Measurements from ENCODE around the gene ESRRB.

ESRRB gene

GRCh38 chr14:76375947-76376404, at the start of gene ESRRB:
TSS of gene ESRRB (plus strand) at chr14:76376137. CDS start at chr14:76376402, 265 bp downstream.
- no peak for DNase-seq

DNA sequence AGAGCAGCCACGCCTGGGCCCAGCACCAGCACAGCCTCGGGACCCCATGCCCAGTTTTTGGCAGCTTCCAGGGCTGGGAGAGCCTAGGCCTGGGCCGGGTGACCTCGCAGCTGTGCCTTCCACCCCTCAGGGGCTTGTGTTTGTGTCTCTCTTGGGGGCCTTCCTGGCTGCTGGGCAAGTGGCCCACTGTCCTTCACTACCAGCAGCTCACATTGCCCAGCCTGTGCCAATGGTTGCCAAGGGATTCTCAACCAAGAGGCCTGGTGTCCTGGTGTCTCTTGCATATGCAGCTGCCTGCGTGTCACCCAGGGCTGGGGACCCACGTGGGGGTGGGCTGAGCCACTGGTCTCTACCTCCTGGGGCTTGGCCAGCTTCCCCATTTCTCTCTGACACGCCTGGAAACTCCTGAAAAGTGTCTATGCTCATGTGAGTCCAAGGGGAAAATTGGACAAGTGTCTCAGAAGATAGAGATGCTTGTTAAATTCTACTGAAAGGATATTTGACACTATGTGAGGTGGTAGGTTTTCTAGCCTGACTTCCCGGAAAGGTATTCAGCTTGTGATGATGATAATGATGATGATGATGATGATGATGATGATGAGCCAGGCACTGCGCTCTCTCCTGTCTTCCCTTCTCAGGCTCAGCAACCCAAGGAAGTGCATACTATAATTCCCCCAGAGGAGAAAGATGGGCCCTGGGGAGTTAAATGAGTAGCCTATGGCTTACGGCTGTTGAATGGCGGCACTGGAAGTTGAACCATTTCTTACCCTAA, 48.8 kb upstream of the ESRRB start:
- DNase-seq, result no peak

GRCh38 chr14:76328457-76329137, 47.3 kb upstream of the ESRRB start:
- DNase-seq, result no peak

DNA sequence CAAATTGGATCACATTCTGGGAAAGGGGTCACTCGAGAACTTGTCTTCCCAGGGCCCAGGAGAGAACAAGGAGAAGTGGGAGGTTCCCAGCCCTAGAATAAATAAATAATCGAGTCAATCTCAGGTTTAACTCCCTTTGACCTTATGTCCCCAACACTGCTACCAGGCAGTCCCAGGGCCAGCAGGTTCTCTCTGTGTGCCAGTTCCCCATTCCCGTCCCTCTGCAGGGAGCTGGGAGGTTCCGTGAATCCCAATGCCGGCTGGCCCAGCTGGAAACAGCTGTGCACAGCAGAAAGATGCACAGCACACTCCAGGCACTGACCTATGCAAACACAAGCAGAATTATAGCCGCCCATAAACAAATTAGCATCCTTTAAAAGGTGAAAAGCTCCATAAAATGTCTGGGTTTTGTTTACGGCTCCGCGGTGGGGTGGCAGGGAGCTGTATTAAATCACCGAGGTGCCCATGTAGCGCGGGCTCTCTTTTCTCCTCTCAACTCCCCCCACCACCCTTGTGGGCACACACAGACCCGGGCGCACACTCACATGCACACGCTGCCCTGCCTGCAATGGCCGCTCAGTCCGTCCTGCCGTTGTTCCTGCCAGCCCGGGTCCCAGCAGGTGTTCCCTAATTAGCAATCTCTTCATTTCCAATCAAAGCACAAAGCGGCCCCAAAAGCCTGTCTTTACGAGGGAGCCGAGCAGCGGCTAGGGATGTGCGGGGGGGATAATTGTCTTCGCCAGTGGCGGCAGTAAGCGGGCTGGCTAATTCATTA, 46.6 kb upstream of the ESRRB start:
- no peak for DNase-seq

DNA sequence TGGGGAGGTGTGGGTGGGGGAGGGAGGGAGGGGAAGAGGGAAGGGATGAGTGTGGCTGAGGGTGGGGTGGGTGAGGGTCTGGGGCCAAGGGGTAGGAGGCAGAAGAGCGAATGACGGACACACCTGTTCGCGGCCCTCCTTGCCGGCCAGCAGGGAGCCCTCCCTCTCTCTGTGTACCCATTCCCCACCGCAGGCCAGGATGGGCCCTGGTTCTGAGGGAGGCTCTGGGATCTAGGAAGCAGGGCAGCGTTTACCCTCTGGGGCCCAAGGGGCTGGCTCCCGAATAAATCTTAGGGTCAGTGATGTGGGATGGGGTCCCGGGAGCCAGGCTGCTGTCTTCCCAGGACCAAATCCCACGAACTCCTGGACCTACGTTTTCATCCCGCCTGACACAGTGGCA, 46.0 kb upstream of the ESRRB start:
- no peak for DNase-seq

GRCh38 chr14:76330411-76331327, 45.3 kb upstream of the ESRRB start:
- DNase-seq, result no peak

- DNase-seq, result no peak
Measured at GRCh38 chr14:76331328-76332011, 44.5 kb upstream of the ESRRB start.

GRCh38 chr14:76333664-76334063, 42.3 kb upstream of the ESRRB start:
- DNase-seq, result no peak

GRCh38 chr14:76334316-76334715, 41.6 kb upstream of the ESRRB start:
- DNase-seq, result no peak

DNA sequence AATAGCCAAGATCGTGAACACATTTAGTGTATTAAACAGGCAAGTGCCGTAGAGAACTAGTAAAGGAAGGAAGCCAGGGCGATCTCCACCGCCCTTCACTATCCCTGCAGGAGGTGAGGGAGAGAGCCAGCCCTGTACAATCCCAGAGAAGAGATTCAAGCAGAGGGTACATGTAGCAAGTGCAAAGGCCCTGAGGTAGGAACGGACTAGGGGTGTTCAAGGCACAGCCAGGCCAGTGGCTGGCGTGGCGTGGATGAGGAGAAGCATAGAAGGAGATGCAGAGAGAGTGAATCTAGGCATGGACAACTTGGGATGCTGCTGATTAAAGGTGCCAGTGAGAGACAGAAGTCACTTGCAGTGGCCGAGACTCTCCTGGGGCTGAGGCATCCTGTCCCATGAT, 39.1 kb upstream of the ESRRB start:
- no peak for DNase-seq

- DNase-seq, result no peak
Measured at GRCh38 chr14:76337635-76338545, 38.0 kb upstream of the ESRRB start.

- no peak for DNase-seq
Measured at GRCh38 chr14:76339728-76340615, 36.0 kb upstream of the ESRRB start.

- DNase-seq, result no peak
Measured at GRCh38 chr14:76343386-76343785, 32.6 kb upstream of the ESRRB start.

GRCh38 chr14:76346391-76347160, 29.4 kb upstream of the ESRRB start:
- DNase-seq, result no peak

DNA sequence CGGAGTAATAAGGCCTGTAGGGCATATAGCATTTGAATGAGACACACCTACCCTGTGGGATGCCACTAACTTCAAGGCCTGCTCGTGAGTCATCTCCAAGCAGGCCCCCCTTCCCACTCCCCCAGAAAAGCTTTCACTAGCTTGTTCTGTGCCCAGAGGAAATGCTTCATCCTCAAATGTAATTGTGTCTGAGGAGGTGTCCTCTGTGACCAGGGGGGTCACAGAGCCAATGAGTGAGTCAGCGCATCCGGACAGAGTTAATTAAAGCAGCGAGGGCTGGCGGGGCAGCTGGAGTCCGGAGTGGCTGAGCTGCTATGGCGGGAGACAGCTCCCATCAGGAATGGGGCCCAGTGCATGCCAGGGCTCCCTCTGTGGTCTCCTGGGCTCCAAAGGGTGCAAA, 27.0 kb upstream of the ESRRB start:
- DNase-seq, result no peak

- no peak for DNase-seq
Measured at GRCh38 chr14:76349993-76350392, 25.9 kb upstream of the ESRRB start.

- DNase-seq, result no peak
Measured at GRCh38 chr14:76350671-76351070, 25.3 kb upstream of the ESRRB start.

- no peak for DNase-seq
Measured at GRCh38 chr14:76351941-76352340, 24.0 kb upstream of the ESRRB start.

All from activated naive CD4-positive, alpha-beta T cell (primary cell).